HUES6 (cell line): ENCODE data around the gene TTC23L.

ENCODE experiments used
- H3K27ac ChIP-seq: 2 replicates; pipeline ENCODE4 v1.7.0; 2013; ENCODE audit warnings: low read depth, mild to moderate bottlenecking, low read length, inconsistent platforms
- H3K27me3 ChIP-seq: 2 replicates; pipeline ENCODE4 v1.6.1; 2013; ENCODE audit warnings: low read length; ENCODE audit not compliant: control insufficient read depth, insufficient read depth
- H3K36me3 ChIP-seq: 2 replicates; pipeline ENCODE4 v1.6.1; 2013; ENCODE audit warnings: low read length; ENCODE audit not compliant: control insufficient read depth, insufficient read depth
- H3K4me1 ChIP-seq: 2 replicates; pipeline ENCODE4 v1.6.1; 2013; ENCODE audit warnings: low read length; ENCODE audit not compliant: control insufficient read depth, insufficient read depth
- H3K4me3 ChIP-seq: 2 replicates; pipeline ENCODE4 v1.5.1; 2013; ENCODE audit warnings: low read depth, low read length
- H3K9ac ChIP-seq: one replicate; pipeline ENCODE4 v1.6.1; 2013; ENCODE audit warnings: mild to moderate bottlenecking, low read length
- H3K9me3 ChIP-seq: 2 replicates; pipeline ENCODE4 v1.6.1; 2013; ENCODE audit warnings: low read depth, low read length; ENCODE audit not compliant: control insufficient read depth, insufficient read depth

The TTC23L gene

DNA sequence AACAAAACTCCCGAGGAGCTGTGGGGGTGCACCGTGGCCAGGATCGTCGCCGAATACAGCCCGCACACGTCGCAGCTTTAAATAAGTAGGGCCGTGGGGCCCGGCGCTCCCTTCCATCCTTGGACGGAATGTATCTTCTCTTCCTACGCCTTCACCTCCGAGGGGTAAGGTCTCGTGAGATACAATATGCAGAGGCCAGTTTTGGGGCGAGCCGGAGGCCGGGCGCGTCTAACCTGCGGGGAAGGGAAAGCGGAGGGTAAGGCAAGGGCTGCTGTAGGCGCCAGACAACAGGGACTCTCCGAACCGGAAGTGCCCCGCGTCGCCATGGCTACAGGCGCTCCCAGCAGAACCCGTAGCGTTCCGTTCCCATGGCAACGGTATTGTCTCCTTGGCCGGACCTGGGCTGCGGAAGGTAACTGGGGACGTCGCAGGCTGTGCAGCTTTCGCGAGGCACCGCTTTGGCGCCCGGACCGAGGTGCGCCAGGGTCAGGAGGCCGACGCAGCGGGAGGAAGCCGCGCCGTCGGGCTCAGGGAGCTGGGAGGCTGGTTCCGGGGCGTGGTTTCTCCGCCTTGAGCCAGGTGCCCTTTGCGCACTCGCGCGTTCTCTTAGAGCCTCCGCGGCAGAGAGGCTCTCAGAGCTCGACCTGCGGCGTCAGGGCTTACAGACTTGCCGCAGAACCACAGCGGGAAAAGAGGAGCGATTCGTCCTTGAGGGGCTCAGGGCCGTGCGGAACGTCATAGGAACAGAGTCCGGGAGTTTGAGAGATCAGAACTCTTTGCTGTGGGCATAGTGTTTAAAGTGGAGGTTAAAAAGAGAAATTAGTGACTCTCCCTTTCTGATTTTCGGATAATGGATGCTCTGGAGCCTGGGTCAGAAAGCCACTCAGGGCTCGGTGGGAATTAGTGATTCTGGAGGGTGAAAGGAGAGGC is at the start of gene TTC23L:
Gene TTC23L (plus strand): TSS at position 380 of the 930 bp plus-strand sequence. CDS start 1,508 bp downstream, outside the sequence.
- Histone ChIP-seq H3K4me3 (peak within 1 kb of the TSS; percentile 81), H3K4me1 (0 out of 2 replicates have a peak, but pooled peaks cover 3% of the 10 kb centered on the region), H3K27me3 (no peaks in the 10 kb centered on the region), H3K9ac (peak within 1 kb of the TSS; percentile 72), H3K36me3 (no peaks in the 10 kb centered on the region), H3K27ac (peak within 1 kb of the TSS; percentile 54; the same call in 1 of the 2 replicates), H3K9me3 (peaks cover 5% of the 10 kb centered on the region; the same call in 1 of the 2 replicates)

GRCh38 chr5:34789639-34790038 is 49.3 kb upstream of the TTC23L start:
- Histone ChIP-seq H3K9me3 (peaks cover 23% of the 10 kb centered on the region), H3K9ac (no peak overlapping the region), H3K27ac (no peak overlapping the region), H3K36me3 (peaks cover 13% of the 10 kb centered on the region), H3K4me3 (no peak overlapping the region), H3K27me3 (no peaks in the 10 kb centered on the region), H3K4me1 (peaks cover 6% of the 10 kb centered on the region; the same call in 1 of the 2 replicates)

DNA sequence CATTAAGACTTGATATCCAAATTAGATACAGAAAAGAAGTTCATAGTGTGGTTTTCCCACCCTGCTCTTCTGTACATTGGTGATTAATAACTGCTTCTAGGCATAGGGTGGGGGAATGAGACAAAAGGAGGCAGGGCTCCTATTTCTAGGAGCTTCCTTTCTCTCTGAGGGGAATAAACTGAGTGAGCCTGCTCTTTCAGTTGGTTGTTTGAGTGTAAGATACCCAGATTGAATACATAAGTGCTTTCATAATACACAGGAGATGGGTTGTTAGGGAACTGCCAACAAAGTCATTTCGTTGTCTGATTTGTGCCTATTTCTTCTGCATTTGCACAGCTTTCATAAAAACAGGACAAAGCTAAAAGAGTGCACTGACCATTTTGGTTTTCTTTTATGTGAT is 48.9 kb upstream of the TTC23L start:
- Histone ChIP-seq H3K27ac (no peak overlapping the region), H3K9ac (no peak overlapping the region)

GRCh38 chr5:34791761-34792244 is 47.2 kb upstream of the TTC23L start:
- peaks cover 7% of the 10 kb centered on the region for H3K9me3 ChIP-seq
- H3K27me3 ChIP-seq: no peaks in the 10 kb centered on the region
- H3K36me3 ChIP-seq: peaks cover 31% of the 10 kb centered on the region
- H3K4me3 ChIP-seq: no peak overlapping the region
- H3K9ac ChIP-seq: no peak overlapping the region
- H3K4me1 ChIP-seq: peaks cover 6% of the 10 kb centered on the region; the same call in 1 of the 2 replicates
- no peak overlapping the region for H3K27ac ChIP-seq

More for the DNA sequence above, 48.9 kb upstream of the TTC23L start:
- H3K27me3 ChIP-seq: no peaks in the 10 kb centered on the region
- peaks cover 23% of the 10 kb centered on the region for H3K9me3 ChIP-seq
- H3K4me1 ChIP-seq: peaks cover 6% of the 10 kb centered on the region; the same call in 1 of the 2 replicates
- H3K4me3 ChIP-seq: no peak overlapping the region
- H3K36me3 ChIP-seq: peaks cover 18% of the 10 kb centered on the region

DNA sequence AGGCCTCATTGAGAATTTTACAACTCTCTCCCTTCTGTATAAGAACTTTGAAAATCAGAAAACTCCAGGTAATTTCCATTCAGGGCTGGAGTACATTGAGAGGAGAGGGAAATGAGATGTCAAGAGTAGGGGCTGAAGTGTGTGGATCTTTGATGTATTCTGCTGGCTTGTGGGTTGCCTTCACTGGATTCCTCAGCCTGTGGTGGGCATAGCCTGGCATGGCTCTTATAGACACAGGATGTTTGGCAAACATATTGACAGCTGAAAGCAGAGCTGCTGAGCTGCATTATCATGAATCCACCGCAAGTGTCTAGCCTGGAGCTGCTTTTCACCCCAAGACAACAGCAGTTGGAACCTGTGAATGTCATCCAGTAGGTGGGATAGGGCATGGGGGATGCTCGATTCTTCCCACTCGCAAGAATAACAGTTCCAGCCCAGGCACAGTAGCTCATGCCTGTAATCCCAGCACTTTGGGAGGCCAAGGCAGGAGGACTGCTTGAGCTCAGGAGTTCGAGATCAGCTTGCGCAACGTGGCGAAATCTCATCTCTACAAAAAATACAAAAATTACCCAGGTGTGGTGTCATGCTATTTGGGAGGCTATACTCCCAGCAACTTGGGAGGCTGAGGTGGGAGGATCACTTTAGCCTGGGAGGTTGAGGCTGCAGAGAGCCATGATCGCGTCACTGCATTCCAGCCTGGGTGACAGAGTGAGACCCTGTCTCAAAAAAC is 36.0 kb upstream of the TTC23L start:
- H3K27ac ChIP-seq: no peak overlapping the region
- H3K4me1 ChIP-seq: peaks cover 18% of the 10 kb centered on the region
- peaks cover 79% of the 10 kb centered on the region for H3K36me3 ChIP-seq
- no peak overlapping the region for H3K4me3 ChIP-seq
- H3K9me3 ChIP-seq: no peaks in the 10 kb centered on the region
- H3K9ac ChIP-seq: no peak overlapping the region
- H3K27me3 ChIP-seq: no peaks in the 10 kb centered on the region

DNA sequence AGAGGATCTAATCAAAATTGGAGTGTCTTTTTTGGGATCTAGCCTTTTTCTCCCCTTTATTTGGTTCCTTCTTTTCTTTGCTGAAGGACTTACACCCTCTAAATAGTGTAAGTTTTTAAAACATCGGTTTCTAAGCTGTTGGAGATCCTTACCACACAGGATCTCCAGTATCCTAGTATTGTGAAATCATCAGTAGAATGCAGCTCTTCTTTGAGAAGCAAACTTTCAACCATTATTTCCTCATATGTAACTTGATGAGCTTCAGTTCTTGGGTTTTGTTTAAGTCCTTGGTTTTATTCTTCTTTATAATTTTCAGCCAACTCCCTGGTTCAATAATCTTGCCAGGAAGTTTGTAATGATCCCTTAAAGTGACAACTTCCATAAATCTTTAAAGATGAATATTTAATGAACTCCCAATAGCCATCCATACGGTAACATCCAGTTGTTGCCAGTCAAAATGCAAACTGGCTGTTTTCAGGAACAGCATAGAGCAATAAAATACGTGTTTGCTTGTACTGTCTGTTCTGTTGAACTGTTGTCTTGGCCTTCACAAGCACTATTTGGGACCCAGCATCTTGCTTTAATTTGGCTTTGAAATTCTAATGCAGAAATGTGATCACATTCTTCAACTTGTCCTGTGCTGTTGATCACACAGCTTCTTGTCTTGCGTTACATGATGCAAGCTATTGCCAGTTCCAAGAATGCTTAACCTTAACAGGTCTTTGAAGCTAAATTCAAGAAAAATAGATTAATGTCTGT is 34.8 kb upstream of the TTC23L start:
- Histone ChIP-seq H3K4me3 (no peak overlapping the region), H3K9me3 (no peaks in the 10 kb centered on the region), H3K4me1 (peaks cover 18% of the 10 kb centered on the region), H3K27me3 (no peaks in the 10 kb centered on the region), H3K36me3 (peaks cover 80% of the 10 kb centered on the region), H3K9ac (no peak overlapping the region), H3K27ac (no peak overlapping the region)

DNA sequence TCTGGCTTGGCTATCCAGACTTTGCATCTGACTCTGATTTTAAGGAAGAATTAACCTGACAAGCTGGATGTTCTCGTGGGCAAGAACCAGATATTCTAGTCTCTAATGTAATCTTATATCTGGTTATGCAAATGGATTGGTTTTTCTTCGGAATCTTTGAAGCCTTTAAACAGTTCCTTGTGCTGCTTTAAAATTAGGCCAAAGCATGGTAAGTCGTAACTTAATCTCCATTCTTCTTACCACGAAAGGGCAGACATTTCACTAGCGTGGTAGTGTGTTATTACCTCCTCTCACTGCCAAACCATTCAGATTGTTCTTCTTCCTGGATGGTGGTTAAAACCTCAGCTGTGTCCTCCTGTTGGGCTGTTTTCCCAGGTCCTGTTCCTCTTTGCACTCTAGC is 34.1 kb upstream of the TTC23L start:
- Histone ChIP-seq H3K4me3 (no peak overlapping the region), H3K9ac (no peak overlapping the region), H3K27ac (no peak overlapping the region), H3K4me1 (peaks cover 18% of the 10 kb centered on the region), H3K9me3 (no peaks in the 10 kb centered on the region), H3K36me3 (peaks cover 76% of the 10 kb centered on the region), H3K27me3 (no peaks in the 10 kb centered on the region)

DNA sequence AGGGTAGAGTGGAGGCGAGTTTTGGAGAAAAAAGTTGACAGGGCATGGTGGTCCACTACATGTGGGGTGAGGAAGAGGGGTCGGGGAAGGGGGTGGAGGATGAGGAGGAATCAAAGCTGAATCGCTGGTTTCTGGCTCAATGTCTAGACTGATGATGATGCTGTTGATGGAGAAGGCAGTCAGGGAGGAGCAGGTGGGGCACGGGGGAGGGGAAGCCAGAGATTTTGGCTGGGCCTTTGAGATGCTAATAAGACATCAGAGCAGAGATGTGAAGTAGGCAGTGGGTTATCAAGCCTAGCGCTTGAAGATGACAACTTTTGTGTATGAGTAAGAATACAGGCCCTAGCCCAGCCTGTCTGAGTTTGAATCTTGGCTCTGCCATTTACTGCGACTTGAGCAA is 32.4 kb upstream of the TTC23L start:
- Histone ChIP-seq H3K9ac (no peak overlapping the region), H3K36me3 (peaks cover 70% of the 10 kb centered on the region), H3K27ac (no peak overlapping the region), H3K4me1 (peaks cover 18% of the 10 kb centered on the region), H3K9me3 (no peaks in the 10 kb centered on the region), H3K27me3 (no peaks in the 10 kb centered on the region), H3K4me3 (no peak overlapping the region)

GRCh38 chr5:34811706-34812105 is 27.3 kb upstream of the TTC23L start:
- H3K36me3 ChIP-seq: peaks cover 70% of the 10 kb centered on the region
- H3K9ac ChIP-seq: no peak overlapping the region
- H3K27me3 ChIP-seq: no peaks in the 10 kb centered on the region
- H3K9me3 ChIP-seq: no peaks in the 10 kb centered on the region
- H3K4me3 ChIP-seq: no peak overlapping the region
- peaks cover 7% of the 10 kb centered on the region for H3K4me1 ChIP-seq
- no peak overlapping the region for H3K27ac ChIP-seq

DNA sequence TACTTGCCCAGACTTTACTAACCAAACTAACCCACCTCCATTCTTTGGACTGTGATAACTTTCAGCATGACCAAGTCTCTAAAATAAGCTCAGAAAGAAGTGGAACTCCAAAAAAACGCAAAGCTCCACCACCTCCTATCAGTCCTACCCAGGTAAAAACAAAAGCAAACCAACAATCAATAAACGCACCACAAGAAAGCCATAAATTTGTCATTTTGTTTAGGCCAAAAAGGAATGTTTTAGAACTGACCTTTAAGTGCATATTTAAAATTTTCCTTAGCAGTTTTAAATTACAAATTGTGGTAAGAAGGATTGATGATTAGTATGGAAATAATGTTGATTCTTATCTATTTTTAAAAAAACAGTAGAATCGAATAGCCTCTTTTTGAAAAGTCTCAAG is 25.5 kb upstream of the TTC23L start:
- H3K9me3 ChIP-seq: no peaks in the 10 kb centered on the region
- no peak overlapping the region for H3K4me3 ChIP-seq
- H3K4me1 ChIP-seq: no peaks in the 10 kb centered on the region
- no peak overlapping the region for H3K27ac ChIP-seq
- peaks cover 63% of the 10 kb centered on the region for H3K36me3 ChIP-seq
- H3K9ac ChIP-seq: no peak overlapping the region
- no peaks in the 10 kb centered on the region for H3K27me3 ChIP-seq
